ENCODE measurements around the gene HBG1. TPM values are rescaled to one million over a fixed set of nuclear protein-coding genes. Genes with fewer than 3 reads are reported as not detected.

Gene HBG1
- total RNA-seq, 2 experiments from 2014 or later: not detected

DNA sequence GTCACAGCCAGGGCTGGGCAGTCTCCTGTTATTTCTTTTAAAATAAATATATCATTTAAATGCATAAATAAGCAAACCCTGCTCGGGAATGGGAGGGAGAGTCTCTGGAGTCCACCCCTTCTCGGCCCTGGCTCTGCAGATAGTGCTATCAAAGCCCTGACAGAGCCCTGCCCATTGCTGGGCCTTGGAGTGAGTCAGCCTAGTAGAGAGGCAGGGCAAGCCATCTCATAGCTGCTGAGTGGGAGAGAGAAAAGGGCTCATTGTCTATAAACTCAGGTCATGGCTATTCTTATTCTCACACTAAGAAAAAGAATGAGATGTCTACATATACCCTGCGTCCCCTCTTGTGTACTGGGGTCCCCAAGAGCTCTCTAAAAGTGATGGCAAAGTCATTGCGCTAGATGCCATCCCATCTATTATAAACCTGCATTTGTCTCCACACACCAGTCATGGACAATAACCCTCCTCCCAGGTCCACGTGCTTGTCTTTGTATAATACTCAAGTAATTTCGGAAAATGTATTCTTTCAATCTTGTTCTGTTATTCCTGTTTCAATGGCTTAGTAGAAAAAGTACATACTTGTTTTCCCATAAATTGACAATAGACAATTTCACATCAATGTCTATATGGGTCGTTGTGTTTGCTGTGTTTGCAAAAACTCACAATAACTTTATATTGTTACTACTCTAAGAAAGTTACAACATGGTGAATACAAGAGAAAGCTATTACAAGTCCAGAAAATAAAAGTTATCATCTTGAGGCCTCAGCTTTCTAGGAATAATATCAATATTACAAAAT, 38.6 kb upstream of the HBG1 start:
- ChIA-PET CTCF (ENCODE audit: unreplicated experiment) (no interaction called here), POLR2A (interaction anchor here (0.5 to 0.6 kb wide), 2 partner anchors 41 to 595 kb away, joined by 3 read pairs; no protein-coding TSS in a partner anchor)
- intact Hi-C loops (cut with micrococcal nuclease; ENCODE audit: unreplicated experiment): no loop called here
- H3K36me3 ChIP-seq (ENCODE audit: insufficient read depth, low read length): no peaks in the 10 kb centered on the region
- no peaks in the 10 kb centered on the region for H3K9me3 ChIP-seq (ENCODE audit: low read length)
- H2AFZ ChIP-seq (ENCODE audit: low read length): no peak overlapping the region
- H3K27ac ChIP-seq (ENCODE audit: low read depth, low read length, poor library complexity, severe bottlenecking): no peak overlapping the region
- H3K79me2 ChIP-seq (ENCODE audit: insufficient read depth, low read depth, low read length): no peaks in the 10 kb centered on the region
- TF ChIP-seq, protein P1, sequence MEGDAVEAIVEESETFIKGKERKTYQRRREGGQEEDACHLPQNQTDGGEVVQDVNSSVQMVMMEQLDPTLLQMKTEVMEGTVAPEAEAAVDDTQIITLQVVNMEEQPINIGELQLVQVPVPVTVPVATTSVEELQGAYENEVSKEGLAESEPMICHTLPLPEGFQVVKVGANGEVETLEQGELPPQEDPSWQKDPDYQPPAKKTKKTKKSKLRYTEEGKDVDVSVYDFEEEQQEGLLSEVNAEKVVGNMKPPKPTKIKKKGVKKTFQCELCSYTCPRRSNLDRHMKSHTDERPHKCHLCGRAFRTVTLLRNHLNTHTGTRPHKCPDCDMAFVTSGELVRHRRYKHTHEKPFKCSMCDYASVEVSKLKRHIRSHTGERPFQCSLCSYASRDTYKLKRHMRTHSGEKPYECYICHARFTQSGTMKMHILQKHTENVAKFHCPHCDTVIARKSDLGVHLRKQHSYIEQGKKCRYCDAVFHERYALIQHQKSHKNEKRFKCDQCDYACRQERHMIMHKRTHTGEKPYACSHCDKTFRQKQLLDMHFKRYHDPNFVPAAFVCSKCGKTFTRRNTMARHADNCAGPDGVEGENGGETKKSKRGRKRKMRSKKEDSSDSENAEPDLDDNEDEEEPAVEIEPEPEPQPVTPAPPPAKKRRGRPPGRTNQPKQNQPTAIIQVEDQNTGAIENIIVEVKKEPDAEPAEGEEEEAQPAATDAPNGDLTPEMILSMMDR (conservative IDR thresholded peaks at IDR 0.05; ENCODE audit: low read length): no peak
- no peak for TF ChIP-seq EZH2phosphoT487 (IDR thresholded peaks at IDR 0.05; ENCODE audit: borderline replicate concordance, low read depth, low read length)
- H3K4me1 ChIP-seq (ENCODE audit: insufficient read depth, low read length, poor library complexity, severe bottlenecking): no peaks in the 10 kb centered on the region
- no TSS peak for BruUV-seq (replicated peaks)
- no peak for DNase-seq (ENCODE audit: low spot score)
- H3K4me2 ChIP-seq (ENCODE audit: low read length): no peak overlapping the region
- H4K20me1 ChIP-seq (ENCODE audit: insufficient read depth, low read length): no peaks in the 10 kb centered on the region
- no peaks in the 10 kb centered on the region for H3K9me2 ChIP-seq (ENCODE audit: insufficient read depth, low read length)
- H3K4me3 ChIP-seq (ENCODE audit: low read depth, low read length, poor library complexity, severe bottlenecking): no peak overlapping the region

DNA sequence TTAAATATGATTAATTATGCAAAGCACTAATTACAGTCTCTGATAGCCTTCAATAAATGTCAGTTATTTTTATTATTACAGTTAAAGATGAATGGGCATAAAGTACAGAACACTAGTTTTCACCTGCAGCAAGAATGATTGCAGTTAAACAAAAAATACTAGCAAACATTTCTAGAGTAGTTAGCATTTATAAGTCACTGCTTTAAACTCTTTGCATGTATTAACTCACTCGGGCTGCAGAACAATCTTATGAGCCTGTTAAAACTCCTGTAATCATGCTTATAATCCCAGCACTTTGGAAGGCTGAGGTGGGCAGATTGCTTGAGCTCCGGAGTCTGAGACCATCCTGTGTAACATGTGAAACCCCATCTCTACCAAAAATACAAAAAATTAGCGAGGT, 37.2 kb upstream of the HBG1 start:
- no peak overlapping the region for H3K4me3 ChIP-seq (ENCODE audit: low read depth, low read length, poor library complexity, severe bottlenecking)
- H2AFZ ChIP-seq (ENCODE audit: low read length): no peak overlapping the region
- H4K20me1 ChIP-seq (ENCODE audit: insufficient read depth, low read length): no peaks in the 10 kb centered on the region
- intact Hi-C loops (cut with micrococcal nuclease; ENCODE audit: unreplicated experiment): no loop called here
- no peak for DNase-seq (ENCODE audit: low spot score)
- no peaks in the 10 kb centered on the region for H3K79me2 ChIP-seq (ENCODE audit: insufficient read depth, low read depth, low read length)
- no peaks in the 10 kb centered on the region for H3K9me2 ChIP-seq (ENCODE audit: insufficient read depth, low read length)
- H3K36me3 ChIP-seq (ENCODE audit: insufficient read depth, low read length): no peaks in the 10 kb centered on the region
- H3K9me3 ChIP-seq (ENCODE audit: low read length): no peaks in the 10 kb centered on the region
- no peak overlapping the region for H3K4me2 ChIP-seq (ENCODE audit: low read length)
- H3K4me1 ChIP-seq (ENCODE audit: insufficient read depth, low read length, poor library complexity, severe bottlenecking): no peaks in the 10 kb centered on the region
- TF ChIP-seq, protein P1 (conservative IDR thresholded peaks at IDR 0.05; ENCODE audit: low read length): no peak
- no TSS peak for BruUV-seq (replicated peaks)
- no peak overlapping the region for H3K27ac ChIP-seq (ENCODE audit: low read depth, low read length, poor library complexity, severe bottlenecking)
- CTCF ChIA-PET (ENCODE audit: unreplicated experiment): no interaction called here
- POLR2A ChIA-PET: no interaction called here

DNA sequence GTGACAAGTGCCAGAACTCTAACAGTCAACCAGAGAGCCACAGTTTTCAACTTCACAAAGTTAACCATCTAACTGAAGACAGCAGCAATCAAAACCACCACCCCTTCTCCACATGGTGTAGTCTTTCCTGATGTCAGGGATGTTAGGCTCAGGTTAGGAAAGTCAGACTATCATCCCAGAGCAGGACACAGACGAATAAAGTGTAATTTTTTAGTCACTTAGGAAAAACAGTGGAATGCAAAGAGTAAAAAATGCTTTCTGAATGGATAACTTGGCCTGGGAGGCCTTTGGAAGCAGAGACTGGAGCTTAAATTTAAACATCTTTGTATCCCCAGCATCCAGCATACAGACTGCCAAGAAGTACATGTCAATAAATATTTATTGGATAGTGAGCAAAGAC, 36.7 kb upstream of the HBG1 start:
- DNase-seq (ENCODE audit: low spot score): no peak
- H4K20me1 ChIP-seq (ENCODE audit: insufficient read depth, low read length): no peaks in the 10 kb centered on the region
- no peaks in the 10 kb centered on the region for H3K4me1 ChIP-seq (ENCODE audit: insufficient read depth, low read length, poor library complexity, severe bottlenecking)
- no peaks in the 10 kb centered on the region for H3K79me2 ChIP-seq (ENCODE audit: insufficient read depth, low read depth, low read length)
- no peak overlapping the region for H2AFZ ChIP-seq (ENCODE audit: low read length)
- no peak overlapping the region for H3K27ac ChIP-seq (ENCODE audit: low read depth, low read length, poor library complexity, severe bottlenecking)
- intact Hi-C loops (cut with micrococcal nuclease; ENCODE audit: unreplicated experiment): no loop called here
- ChIA-PET POLR2A (no interaction called here), CTCF (ENCODE audit: unreplicated experiment) (no interaction called here)
- H3K9me2 ChIP-seq (ENCODE audit: insufficient read depth, low read length): no peaks in the 10 kb centered on the region
- TF ChIP-seq, protein P1 (conservative IDR thresholded peaks at IDR 0.05; ENCODE audit: low read length): no peak
- TF ChIP-seq EZH2phosphoT487 (IDR thresholded peaks at IDR 0.05; ENCODE audit: borderline replicate concordance, low read depth, low read length): no peak
- BruUV-seq (replicated peaks): no TSS peak
- H3K4me2 ChIP-seq (ENCODE audit: low read length): no peak overlapping the region
- no peaks in the 10 kb centered on the region for H3K9me3 ChIP-seq (ENCODE audit: low read length)
- no peak overlapping the region for H3K4me3 ChIP-seq (ENCODE audit: low read depth, low read length, poor library complexity, severe bottlenecking)
- H3K36me3 ChIP-seq (ENCODE audit: insufficient read depth, low read length): no peaks in the 10 kb centered on the region

Data from OCI-LY7 (cell line).